ENCODE results near the gene ARHGAP23. TPM values are rescaled to one million over a fixed set of nuclear protein-coding genes. Genes with fewer than 3 reads are reported as not detected.
A peak's percentile ranks its signal among the peaks of the same experiment; 100 is the strongest.

Gene ARHGAP23
- total and polyA plus RNA-seq, 2 donors (not counting 3 experiments of a cell fraction or from before 2014, with no cell fraction given) = 25.4 to 190 TPM

- Histone ChIP-seq H3K4me3 (replicated peaks in 1 of 3; ENCODE audit: insufficient read depth in 1 of 3, low read depth in 1 of 3, low read length in 3 of 3) (peak overlapping the region in 2 of 3 experiments; percentile 12 to 13), H2AFZ (ENCODE audit: low read depth, low read length) (no peak overlapping the region), H3K9me3 (replicated peaks; ENCODE audit: control insufficient read depth, insufficient read depth, low read length) (no peaks in the 10 kb centered on the region), H3K79me2 (ENCODE audit: control insufficient read depth, insufficient read depth, low read length) (no peaks in the 10 kb centered on the region), H3K9ac (replicated peaks; ENCODE audit: extremely low read depth, insufficient read depth, low read length) (peak overlapping the region; percentile 13), H3K9me1 (replicated peaks; ENCODE audit: control insufficient read depth, extremely low read depth, insufficient read depth, low read length) (no peaks in the 10 kb centered on the region), H3K36me3 (ENCODE audit: control insufficient read depth in 2 of 2, extremely low read depth in 1 of 2, insufficient read depth in 2 of 2, low read length in 2 of 2) (peaks cover 3 to 13% of the 10 kb centered on the region in 2 experiments), H3K27me3 (ENCODE audit: control insufficient read depth in 2 of 2, insufficient read depth in 2 of 2, low read length in 2 of 2) (no peaks in the 10 kb centered on the region), H3K4me2 (ENCODE audit: insufficient read depth, low read length) (peak overlapping the region; percentile 58), H3K4me1 (ENCODE audit: control insufficient read depth, extremely low read depth, insufficient read depth, low read length) (peaks cover 13% of the 10 kb centered on the region), H3K27ac (ENCODE audit: insufficient read depth, low read depth, low read length) (peak overlapping the region; percentile 10), H4K20me1 (replicated peaks; ENCODE audit: control insufficient read depth, extremely low read depth, insufficient read depth, low read length) (no peaks in the 10 kb centered on the region)
- no peak for TF ChIP-seq EZH2 (IDR thresholded peaks at IDR 0.05; ENCODE audit: borderline replicate concordance, low read depth, low read length, severe bottlenecking)
- TF ChIP-seq POLR2A (IDR thresholded peaks at IDR 0.05; ENCODE audit: low read depth, low read length) = peak; percentile 76
- no peak for TF ChIP-seq FOS (IDR thresholded peaks at IDR 0.05; ENCODE audit: borderline replicate concordance, insufficient read depth, low read length)
- TF ChIP-seq POLR2AphosphoS5 (IDR thresholded peaks at IDR 0.05; ENCODE audit: insufficient read depth, low read depth, low read length) = peak; percentile 81
- TF ChIP-seq MAX (IDR thresholded peaks at IDR 0.05; ENCODE audit: insufficient read depth, insufficient read length) = no peak
- TF ChIP-seq MYC (IDR thresholded peaks at IDR 0.05; ENCODE audit: low read depth, low read length) = no peak
- TF ChIP-seq JUN (IDR thresholded peaks at IDR 0.05; ENCODE audit: borderline replicate concordance, insufficient read depth, insufficient read length, low read depth) = no peak
- no peak for TF ChIP-seq GATA2 (IDR thresholded peaks at IDR 0.05; ENCODE audit: insufficient read depth, insufficient read length, low read depth, low read length)
- TF ChIP-seq CTCF (IDR thresholded peaks at IDR 0.05; ENCODE audit: extremely low read depth in 1 of 2, insufficient read depth in 1 of 2, low read depth in 1 of 2, low read length in 2 of 2) = peak; percentile 93 to 95
- BruUV-seq (replicated peaks) = no TSS peak
- no peak for FAIRE-seq
- POLR2A ChIA-PET = interaction anchor here (0.6 to 0.9 kb wide), 2 partner anchors 85 to 182 kb away, joined by 3 read pairs; no protein-coding TSS in a partner anchor
- intact Hi-C loops (cut with micrococcal nuclease) (no loop called here), dilution Hi-C loops (cut with MboI; ENCODE audit: extremely low pct_ligation_motif_present, low sequenced_read_pairs) (no loop called here)
- DNase-seq (ENCODE audit: low read depth, low spot score) = peak; percentile 76
- CTCF ChIA-PET = interaction anchor here (0.6 to 5.9 kb wide), 38 partner anchors 10 to 168 kb away, joined by 3 to 61 read pairs (median 4); no protein-coding TSS in a partner anchor
Measured at GRCh38 chr17:38508954-38509771, 80.9 kb downstream of the ARHGAP23 start.
